ENCODE measurements around the gene WWOX. TPM values are rescaled to one million over a fixed set of nuclear protein-coding genes. Genes with fewer than 3 reads are reported as not detected.

The WWOX gene
- polyA plus RNA-seq, 1 donor from 2014 or later = 25.6 TPM

DNA sequence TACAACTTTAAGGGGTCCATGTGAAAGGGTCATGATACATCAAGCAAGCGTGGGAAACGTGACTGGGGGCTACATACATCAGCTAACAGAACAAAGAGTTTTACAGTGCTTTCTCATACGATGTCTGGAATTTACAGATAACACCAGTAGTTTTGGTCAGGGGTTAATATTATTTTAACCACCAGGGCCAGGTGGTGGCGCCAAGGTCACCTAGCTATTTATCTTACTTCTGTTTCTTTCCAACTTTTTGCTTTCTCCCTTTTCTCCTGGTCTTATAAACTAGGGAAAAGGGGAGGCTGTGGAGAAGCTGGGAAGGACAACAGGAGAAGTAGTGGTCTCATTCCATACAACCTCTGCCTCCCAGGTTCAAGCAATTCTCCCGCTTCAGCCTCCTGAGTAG lies 39.2 kb upstream of the WWOX start:
- Histone ChIP-seq H3F3A (ENCODE audit: insufficient read depth, low read length, poor library complexity, severe bottlenecking) (no peaks in the 10 kb centered on the region), H3K27ac (ENCODE audit: low read length) (no peak overlapping the region), H3K9me2 (ENCODE audit: insufficient read depth, low read length) (no peaks in the 10 kb centered on the region), H3K9ac (ENCODE audit: low read length) (no peak overlapping the region), H3K4me3 (ENCODE audit: low read length) (no peak overlapping the region), H3K4me2 (ENCODE audit: low read length) (no peak overlapping the region), H3K9me3 (ENCODE audit: low read length) (no peaks in the 10 kb centered on the region), H3K79me2 (replicated peaks; ENCODE audit: insufficient read depth, low read length) (no peaks in the 10 kb centered on the region), H3K27me3 (ENCODE audit: insufficient read depth, low read depth, low read length) (no peaks in the 10 kb centered on the region), H3K36me3 (ENCODE audit: insufficient read depth, low read length) (no peaks in the 10 kb centered on the region), H4K20me1 (ENCODE audit: insufficient read depth) (no peaks in the 10 kb centered on the region), H2AFZ (ENCODE audit: low read depth, low read length) (no peak overlapping the region)
- TF ChIP-seq EZH2 (IDR thresholded peaks at IDR 0.05; ENCODE audit: borderline replicate concordance, insufficient read depth, low read length, poor library complexity, severe bottlenecking) (no peak), MXI1 (conservative IDR thresholded peaks at IDR 0.05; ENCODE audit: poor library complexity, severe bottlenecking) (no peak), RAD21 (conservative IDR thresholded peaks at IDR 0.05) (no peak), CTCF (IDR thresholded peaks at IDR 0.05; ENCODE audit: poor library complexity, severe bottlenecking) (no peak), EP300 (conservative IDR thresholded peaks at IDR 0.05; ENCODE audit: poor library complexity, severe bottlenecking) (no peak), POLR2AphosphoS5 (IDR thresholded peaks at IDR 0.05) (no peak), TAF1 (IDR thresholded peaks at IDR 0.05; ENCODE audit: low read depth) (no peak), SMC3 (conservative IDR thresholded peaks at IDR 0.05; ENCODE audit: poor library complexity) (no peak)
- TF ChIP-seq, protein P1, sequence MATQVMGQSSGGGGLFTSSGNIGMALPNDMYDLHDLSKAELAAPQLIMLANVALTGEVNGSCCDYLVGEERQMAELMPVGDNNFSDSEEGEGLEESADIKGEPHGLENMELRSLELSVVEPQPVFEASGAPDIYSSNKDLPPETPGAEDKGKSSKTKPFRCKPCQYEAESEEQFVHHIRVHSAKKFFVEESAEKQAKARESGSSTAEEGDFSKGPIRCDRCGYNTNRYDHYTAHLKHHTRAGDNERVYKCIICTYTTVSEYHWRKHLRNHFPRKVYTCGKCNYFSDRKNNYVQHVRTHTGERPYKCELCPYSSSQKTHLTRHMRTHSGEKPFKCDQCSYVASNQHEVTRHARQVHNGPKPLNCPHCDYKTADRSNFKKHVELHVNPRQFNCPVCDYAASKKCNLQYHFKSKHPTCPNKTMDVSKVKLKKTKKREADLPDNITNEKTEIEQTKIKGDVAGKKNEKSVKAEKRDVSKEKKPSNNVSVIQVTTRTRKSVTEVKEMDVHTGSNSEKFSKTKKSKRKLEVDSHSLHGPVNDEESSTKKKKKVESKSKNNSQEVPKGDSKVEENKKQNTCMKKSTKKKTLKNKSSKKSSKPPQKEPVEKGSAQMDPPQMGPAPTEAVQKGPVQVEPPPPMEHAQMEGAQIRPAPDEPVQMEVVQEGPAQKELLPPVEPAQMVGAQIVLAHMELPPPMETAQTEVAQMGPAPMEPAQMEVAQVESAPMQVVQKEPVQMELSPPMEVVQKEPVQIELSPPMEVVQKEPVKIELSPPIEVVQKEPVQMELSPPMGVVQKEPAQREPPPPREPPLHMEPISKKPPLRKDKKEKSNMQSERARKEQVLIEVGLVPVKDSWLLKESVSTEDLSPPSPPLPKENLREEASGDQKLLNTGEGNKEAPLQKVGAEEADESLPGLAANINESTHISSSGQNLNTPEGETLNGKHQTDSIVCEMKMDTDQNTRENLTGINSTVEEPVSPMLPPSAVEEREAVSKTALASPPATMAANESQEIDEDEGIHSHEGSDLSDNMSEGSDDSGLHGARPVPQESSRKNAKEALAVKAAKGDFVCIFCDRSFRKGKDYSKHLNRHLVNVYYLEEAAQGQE (IDR thresholded peaks at IDR 0.05; ENCODE audit: borderline replicate concordance) = no peak

DNA sequence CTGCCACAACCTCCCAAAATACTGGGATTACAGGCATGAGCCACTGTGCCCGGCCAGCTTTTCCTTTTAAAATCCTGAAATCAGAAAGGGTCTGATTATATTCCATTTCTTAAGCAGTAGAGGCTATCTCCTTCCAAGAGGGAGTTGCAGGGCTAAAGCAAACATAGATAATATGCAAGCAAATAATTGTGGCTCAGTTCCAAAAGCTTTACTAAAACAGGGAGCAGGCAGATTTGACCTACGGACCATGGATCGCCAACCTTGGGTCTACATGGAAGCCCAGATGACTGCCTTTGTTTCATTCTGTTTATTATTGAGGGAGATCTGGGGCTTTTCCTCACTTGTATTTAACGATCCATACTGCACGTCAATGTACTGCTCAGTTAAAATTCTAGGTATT lies 38.6 kb upstream of the WWOX start:
- TF ChIP-seq RAD21 (conservative IDR thresholded peaks at IDR 0.05) (no peak), CTCF (IDR thresholded peaks at IDR 0.05; ENCODE audit: poor library complexity, severe bottlenecking) (no peak), POLR2AphosphoS5 (IDR thresholded peaks at IDR 0.05) (no peak), SMC3 (conservative IDR thresholded peaks at IDR 0.05; ENCODE audit: poor library complexity) (no peak), EZH2 (IDR thresholded peaks at IDR 0.05; ENCODE audit: borderline replicate concordance, insufficient read depth, low read length, poor library complexity, severe bottlenecking) (no peak), EP300 (conservative IDR thresholded peaks at IDR 0.05; ENCODE audit: poor library complexity, severe bottlenecking) (no peak), MXI1 (conservative IDR thresholded peaks at IDR 0.05; ENCODE audit: poor library complexity, severe bottlenecking) (no peak)
- TF ChIP-seq, protein P1 (IDR thresholded peaks at IDR 0.05; ENCODE audit: borderline replicate concordance) = no peak
- H3K9ac ChIP-seq (ENCODE audit: low read length) = no peak overlapping the region
- H3K27ac ChIP-seq (ENCODE audit: low read length) = no peak overlapping the region
- H4K20me1 ChIP-seq (ENCODE audit: insufficient read depth) = no peaks in the 10 kb centered on the region
- H3K4me2 ChIP-seq (ENCODE audit: low read length) = no peak overlapping the region
- no peak overlapping the region for H3K4me3 ChIP-seq (ENCODE audit: low read length)
- no peaks in the 10 kb centered on the region for H3K36me3 ChIP-seq (ENCODE audit: insufficient read depth, low read length)
- no peaks in the 10 kb centered on the region for H3F3A ChIP-seq (ENCODE audit: insufficient read depth, low read length, poor library complexity, severe bottlenecking)
- H3K9me2 ChIP-seq (ENCODE audit: insufficient read depth, low read length) = no peaks in the 10 kb centered on the region
- no peak overlapping the region for H2AFZ ChIP-seq (ENCODE audit: low read depth, low read length)
- H3K9me3 ChIP-seq (ENCODE audit: low read length) = no peaks in the 10 kb centered on the region
- no peaks in the 10 kb centered on the region for H3K79me2 ChIP-seq (replicated peaks; ENCODE audit: insufficient read depth, low read length)
- no peaks in the 10 kb centered on the region for H3K27me3 ChIP-seq (ENCODE audit: insufficient read depth, low read depth, low read length)

Measured in neural cell (in vitro differentiated cells).